ENCODE data around the gene MYL5.
"Not testable (repeated sequence)": the region's sequence is repeated elsewhere in the genome, so short reads cannot be mapped to it uniquely, and the experiment has no call there.

MYL5 gene

DNA sequence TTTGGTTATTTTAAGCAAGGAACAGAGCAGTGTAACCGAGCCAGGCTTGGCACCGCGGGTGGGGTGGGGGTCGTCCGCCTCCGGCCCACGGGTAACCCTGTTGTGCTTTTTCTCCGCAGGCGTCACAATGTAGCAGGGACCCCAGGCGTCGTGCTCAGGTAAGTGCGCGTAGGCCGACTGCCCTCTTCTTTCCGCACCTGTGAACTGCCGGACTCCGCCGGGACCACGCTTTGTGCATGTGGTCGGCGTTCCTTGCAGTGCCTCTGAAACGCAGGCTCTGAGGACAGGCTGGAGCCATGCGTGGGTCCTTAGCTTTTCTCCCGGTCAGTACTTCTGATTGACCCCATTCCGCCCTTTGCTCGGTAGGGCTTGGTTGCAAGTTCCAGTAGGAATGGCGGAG, 56.2 kb downstream of the MYL5 start:
- no peak for DNase-seq

DNA sequence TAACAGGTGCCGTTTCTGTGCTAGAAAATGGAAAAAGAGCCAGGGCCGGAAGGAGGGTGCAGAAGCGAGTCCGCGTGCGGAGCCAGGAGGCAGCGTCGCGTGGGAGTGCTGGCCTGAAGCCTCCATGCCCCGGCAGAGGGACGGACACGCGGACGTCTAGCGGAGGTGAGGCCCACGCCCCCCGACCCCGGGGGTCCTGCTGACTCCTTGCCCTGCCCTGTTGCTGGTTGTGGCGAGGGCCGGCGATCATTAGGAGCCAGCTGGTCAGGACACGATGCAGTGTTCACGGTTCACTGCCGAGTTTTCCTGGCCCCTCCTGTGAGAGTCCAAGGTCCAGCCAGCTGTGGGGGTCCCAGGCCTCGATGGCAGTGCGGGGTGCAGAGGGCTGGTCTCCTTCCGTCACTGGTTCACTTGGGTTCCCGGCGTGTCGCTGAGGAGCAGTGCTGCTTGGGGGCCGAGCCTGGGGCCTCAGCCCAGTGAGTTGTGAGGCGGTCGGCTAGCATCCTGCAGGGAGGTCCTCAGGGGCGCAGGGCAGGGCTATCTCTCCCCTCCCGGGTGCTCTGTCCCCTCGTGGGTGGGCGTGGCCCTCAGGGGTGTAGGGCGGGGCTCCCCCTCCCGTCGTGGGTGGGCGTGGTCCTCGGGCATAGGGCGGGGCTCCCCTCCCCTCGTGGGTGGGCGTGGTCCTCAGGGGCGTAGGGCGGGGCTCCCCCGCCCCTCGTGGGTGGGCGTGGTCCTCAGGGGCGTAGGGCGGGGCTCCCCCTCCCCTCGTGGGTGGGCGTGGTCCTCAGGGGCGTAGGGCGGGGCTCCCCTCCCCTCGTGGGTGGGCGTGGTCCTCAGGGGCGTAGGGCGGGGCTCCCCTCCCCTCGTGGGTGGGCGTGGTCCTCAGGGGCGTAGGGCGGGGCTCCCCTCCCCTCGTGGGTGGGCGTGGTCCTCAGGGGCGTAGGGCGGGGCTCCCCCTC, 56.9 kb downstream of the MYL5 start:
- not testable (repeated sequence) for DNase-seq
